ENCODE data around the gene ADPRHL1.

DNA sequence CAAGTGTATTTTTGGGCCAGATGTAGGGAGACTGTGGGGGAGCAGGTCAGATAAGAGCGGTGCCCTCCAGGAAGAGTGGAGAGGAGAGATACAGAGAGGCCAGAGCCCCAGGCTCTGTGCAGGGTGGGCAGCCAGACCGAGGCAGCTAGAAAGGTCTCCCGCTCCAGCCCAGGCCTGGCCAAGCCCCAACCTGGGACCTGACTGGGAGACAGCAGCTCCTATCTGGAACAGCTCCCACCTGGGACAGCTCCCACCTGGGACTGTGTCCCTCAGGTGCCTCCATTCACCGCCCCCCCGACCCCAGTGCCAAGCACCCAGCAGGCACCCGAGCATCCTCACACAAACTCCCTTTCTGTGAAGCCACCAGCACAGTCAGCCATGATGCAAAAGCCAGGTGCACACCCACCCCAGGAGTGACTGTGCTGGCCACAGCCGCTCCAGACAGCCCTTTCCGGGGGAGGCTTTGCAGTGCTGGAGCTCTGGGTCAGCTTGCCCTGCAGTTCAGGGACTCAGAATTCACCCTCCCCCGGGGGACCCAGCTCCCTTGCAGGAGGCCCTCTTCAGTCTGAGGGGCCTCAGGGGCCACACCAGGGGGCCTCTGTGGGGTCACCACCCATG, 87.2 kb downstream of the ADPRHL1 start:
- TF ChIP-seq CTCF (IDR thresholded peaks at IDR 0.05) = no peak
- no peak for TF ChIP-seq POLR2A (IDR thresholded peaks at IDR 0.05)
